NCI-H1048 (cell line): Measurements from ENCODE around the gene EFCAB14.
"Not testable (repeated sequence)": the region's sequence is repeated elsewhere in the genome, so short reads cannot be mapped to it uniquely, and the experiment has no call there.

Source experiments
- DNase-seq: peaks from one replicate; lab custom pipeline; 2025; lab: John Stamatoyannopoulos, UW

EFCAB14 gene

GRCh38 chr1:46718727-46719622 is at the start of gene EFCAB14:
EFCAB14 (minus strand) TSS chr1:46719114; CDS start chr1:46718087, 1,027 bp downstream.
- peak; percentile 92 for DNase-seq

- no peak for DNase-seq
Measured at GRCh38 chr1:46768445-46768844, 49.5 kb upstream of the EFCAB14 start.

DNA sequence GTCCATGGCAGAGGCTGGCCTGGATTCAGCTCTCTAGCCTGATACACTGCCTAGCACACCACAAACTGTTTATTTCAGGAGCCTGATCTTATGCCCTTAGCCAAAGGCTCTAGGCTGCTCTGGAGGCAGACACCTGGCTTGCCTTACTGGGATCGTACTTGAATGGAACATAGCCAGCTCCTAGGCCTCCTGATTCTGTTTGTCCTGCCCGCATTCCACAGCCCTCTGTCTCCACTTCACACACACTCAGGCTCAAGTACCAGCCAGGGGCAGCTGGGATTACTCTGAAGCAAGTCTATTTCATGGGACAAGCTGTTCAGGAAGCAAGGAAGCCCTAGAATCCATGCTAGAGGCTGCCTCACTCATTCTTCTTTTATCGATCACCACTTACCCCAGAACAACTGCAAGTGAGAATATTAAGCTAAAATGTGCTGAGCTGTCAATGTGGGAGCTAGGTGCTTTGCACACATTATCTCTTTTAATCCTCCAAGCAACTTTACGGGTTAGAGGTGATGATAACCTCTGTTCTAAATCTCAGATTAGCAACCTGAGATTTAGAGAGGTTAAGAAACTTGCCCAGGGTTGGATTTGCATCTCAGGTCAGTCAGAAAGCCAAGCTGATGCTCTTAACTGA is 48.9 kb upstream of the EFCAB14 start:
- DNase-seq: no peak

- DNase-seq: no peak
Measured at GRCh38 chr1:46764402-46764801, 45.5 kb upstream of the EFCAB14 start.

DNA sequence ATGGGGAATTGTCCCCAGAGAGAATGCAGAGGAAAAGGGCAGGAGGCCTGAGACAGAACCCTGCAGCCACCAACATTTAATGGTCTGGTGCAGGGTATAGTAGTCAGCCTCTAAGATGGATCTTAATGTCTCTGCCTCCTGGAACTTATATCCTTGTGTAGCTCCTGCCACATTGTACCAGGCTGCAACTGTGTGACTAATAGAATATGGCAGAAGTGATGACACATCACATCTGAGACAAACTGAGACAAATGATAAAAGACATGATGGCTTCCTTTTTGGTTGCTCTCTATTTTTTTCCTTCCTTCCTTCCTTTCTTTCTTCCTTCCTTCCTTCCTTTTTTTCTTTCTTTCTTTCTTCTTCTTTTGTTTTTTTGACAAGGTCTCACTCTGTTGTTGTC is 42.8 kb upstream of the EFCAB14 start:
- DNase-seq: no peak

GRCh38 chr1:46760558-46761166 is 41.7 kb upstream of the EFCAB14 start:
- DNase-seq: no peak

DNA sequence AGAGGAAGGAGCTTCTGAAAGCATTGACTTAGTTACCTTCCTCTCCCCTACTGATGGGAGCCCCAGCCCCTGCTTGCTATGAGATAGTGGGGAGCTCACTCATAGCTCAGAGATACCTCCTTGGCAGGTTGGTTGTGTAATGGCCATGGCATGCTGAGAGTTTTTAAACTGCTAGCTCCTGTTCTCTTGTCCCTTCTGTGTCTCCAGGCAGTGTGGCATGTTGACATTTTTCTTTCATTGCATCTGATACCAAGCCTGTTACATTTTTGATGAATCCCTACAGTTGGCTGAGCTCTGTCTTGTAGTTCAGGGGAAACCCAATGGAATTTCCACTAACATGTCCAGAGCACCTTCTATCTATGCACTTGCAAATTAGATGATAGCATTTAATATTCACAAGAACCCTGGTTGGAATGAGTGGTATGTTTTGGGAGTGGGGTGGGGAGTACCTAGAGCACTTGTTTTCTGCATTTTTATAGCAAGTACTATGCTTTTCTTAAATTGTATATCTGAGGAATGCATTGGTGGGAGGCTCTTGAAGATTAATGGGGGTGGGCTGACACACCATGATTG is 39.1 kb upstream of the EFCAB14 start:
- no peak for DNase-seq

- no peak for DNase-seq
Measured at GRCh38 chr1:46757247-46757955, 38.5 kb upstream of the EFCAB14 start.

DNA sequence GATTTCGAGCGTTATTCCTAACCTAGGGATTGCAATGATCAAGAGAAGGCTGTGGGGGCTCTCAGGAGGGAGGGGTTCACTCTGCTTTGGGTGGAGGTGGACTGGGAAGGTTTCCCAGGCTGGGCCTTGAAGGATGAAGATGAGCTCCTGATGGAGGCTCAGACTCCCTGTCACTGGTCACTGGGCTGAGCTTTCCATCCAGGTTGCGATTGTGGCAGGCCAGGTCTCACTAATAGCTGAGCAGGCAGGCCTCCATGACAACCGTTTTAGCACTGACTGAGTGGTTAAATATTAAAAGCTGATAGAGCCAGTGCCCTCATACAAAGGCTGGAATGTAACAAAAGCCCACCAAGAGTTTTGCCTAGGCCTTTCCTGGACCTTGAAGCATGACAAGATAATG is 36.2 kb upstream of the EFCAB14 start:
- no peak for DNase-seq

GRCh38 chr1:46754707-46755106 is 35.8 kb upstream of the EFCAB14 start:
- DNase-seq: not testable (repeated sequence)

DNA sequence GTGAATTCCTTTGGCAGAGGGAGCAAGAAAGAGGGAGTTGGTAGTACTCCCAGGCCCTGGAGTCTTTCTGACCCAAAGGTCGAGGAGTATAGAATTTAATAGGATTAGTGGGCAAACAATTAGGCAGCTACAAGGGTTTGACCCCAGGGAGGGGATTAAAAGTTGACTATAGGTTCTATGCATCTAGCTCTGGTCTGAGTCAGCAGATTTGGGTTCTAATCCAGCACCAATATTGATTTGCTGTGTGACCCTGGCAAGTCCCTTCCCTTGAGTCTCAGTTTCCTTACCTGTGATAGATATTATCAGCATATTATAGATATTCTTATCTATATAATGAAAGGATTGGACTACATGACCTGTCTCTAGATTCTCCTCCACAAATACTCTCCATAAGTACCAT is 35.1 kb upstream of the EFCAB14 start:
- no peak for DNase-seq

DNA sequence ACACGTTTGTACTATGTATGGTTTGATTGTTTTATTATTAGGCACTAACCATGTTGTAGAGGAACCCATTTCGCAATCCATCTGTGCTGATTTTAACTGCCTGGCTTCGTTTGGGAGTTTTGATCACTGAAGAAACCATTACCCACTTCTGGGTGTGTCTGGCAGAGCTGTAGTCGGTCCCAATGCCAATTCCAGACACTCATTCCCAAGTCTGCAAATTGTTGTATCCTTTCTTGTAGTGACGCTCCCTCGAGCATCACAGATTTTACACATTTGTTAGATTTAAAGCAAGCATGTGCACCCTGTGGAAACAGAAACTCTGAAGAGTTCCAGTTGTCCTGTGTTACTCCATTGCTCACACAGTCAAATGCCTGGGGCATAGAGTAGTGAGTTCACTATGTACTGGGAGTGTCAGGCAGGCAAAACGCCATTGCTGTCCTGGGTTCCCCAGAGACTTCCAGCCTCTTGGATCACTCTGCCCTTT is 31.0 kb upstream of the EFCAB14 start:
- no peak for DNase-seq

DNA sequence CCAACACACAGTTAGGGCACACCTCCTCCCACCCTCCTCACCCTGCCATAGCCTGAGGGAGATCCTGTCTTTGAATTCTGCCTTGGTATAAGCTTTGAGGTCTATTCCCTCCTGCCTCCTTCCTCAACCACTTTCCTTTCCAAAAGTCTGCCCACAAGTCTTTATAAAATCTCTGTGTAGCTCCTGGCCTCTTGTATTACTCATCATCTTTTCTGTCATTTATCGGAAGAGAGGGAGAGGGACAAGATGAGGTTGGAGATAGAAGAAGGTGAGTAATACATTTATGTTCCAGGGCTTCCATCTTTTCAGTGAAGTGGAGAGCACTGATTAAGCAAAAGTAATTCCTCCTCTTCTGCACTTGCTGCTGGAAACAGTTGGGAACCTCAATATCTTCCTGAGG is 30.5 kb upstream of the EFCAB14 start:
- DNase-seq: no peak

GRCh38 chr1:46747683-46748288 is 28.9 kb upstream of the EFCAB14 start:
- no peak for DNase-seq

- DNase-seq: no peak
Measured at GRCh38 chr1:46742069-46742468, 23.2 kb upstream of the EFCAB14 start.

DNA sequence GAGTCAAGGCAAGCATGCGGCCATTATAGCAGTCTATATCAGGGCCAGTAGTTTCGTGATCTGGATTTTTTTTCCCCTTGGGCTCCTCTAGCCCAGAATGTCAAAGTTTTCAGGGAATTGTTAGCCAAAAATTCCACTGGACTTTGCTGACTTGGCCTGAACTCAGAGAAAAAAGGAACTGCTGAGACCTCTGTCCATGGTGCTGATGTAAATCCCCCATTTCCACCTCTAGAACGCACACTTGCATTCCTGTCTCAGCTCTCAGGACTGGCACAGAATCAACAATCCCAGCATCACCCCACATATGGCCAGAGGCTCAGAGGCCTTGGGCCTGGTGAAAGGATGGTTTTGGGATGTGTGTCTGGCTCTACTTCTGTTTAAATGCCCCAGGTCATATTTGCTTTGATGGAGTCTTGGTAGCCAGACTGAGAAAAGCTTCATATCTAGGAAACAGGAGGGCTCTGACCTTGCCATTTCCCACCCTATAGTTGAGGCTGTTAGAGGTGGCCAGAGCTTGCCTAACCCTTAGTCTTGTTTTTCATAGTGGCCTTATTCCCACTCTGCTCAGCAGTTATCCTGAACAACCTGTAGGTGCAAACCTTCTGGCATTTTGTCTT is 16.9 kb upstream of the EFCAB14 start:
- DNase-seq: no peak

GRCh38 chr1:46728327-46728873 is 9.5 kb upstream of the EFCAB14 start:
- DNase-seq: not testable (repeated sequence)

GRCh38 chr1:46725736-46726108 is 6.8 kb upstream of the EFCAB14 start:
- DNase-seq: no peak

GRCh38 chr1:46724991-46725735 is 6.2 kb upstream of the EFCAB14 start:
- no peak for DNase-seq

DNA sequence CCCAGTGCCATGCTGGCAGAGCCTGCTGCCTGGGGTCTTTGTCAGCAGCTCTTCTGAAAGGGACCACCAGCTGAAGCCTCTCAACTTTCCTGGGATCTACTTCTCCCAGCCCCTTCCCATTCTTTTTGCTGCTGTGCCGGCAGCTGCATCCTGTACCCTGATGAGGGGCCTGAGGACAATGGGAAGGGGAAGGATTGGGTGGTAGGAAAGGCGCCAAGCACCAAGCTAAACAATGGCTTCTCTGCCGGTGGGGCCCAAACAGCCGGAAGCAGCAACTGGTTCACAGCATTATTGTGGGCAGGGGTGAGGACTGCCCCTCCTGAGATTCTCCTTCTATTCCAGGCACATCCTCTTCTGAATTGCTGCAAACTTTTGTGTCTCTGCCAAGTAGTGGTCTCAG is 5.0 kb upstream of the EFCAB14 start:
- DNase-seq: no peak
